ENCODE measurements around the gene GALNT17. TPM values are rescaled to one million over a fixed set of nuclear protein-coding genes. Genes with fewer than 3 reads are reported as not detected.

The GALNT17 gene
- 0.12 TPM in 1 of 2 replicates, not detected in the other for total RNA-seq

DNA sequence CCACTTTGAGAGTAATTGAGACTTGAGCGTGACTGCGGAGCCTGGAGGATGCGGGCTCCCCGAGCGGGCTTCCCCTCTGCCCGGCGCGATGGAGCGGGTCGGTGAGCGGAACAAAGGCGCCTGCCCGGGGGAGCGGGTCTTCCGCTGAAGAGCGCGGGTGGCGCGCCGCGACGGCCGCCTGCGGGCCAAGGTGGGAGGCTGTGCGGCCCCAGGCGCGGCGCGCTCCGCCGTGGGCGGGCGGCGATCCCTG is at the start of gene GALNT17:
GALNT17 (plus strand) TSS at position 18 of the 250 bp plus-strand sequence.
- DNase-seq (ENCODE audit: low read depth): no peak
- peak within 1 kb of the TSS; percentile 16 for H3K4me3 ChIP-seq (ENCODE audit: low read depth, low read length)
- TF ChIP-seq, protein P1, sequence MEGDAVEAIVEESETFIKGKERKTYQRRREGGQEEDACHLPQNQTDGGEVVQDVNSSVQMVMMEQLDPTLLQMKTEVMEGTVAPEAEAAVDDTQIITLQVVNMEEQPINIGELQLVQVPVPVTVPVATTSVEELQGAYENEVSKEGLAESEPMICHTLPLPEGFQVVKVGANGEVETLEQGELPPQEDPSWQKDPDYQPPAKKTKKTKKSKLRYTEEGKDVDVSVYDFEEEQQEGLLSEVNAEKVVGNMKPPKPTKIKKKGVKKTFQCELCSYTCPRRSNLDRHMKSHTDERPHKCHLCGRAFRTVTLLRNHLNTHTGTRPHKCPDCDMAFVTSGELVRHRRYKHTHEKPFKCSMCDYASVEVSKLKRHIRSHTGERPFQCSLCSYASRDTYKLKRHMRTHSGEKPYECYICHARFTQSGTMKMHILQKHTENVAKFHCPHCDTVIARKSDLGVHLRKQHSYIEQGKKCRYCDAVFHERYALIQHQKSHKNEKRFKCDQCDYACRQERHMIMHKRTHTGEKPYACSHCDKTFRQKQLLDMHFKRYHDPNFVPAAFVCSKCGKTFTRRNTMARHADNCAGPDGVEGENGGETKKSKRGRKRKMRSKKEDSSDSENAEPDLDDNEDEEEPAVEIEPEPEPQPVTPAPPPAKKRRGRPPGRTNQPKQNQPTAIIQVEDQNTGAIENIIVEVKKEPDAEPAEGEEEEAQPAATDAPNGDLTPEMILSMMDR (conservative IDR thresholded peaks at IDR 0.05; ENCODE audit: low read depth, low read length): no peak

DNA sequence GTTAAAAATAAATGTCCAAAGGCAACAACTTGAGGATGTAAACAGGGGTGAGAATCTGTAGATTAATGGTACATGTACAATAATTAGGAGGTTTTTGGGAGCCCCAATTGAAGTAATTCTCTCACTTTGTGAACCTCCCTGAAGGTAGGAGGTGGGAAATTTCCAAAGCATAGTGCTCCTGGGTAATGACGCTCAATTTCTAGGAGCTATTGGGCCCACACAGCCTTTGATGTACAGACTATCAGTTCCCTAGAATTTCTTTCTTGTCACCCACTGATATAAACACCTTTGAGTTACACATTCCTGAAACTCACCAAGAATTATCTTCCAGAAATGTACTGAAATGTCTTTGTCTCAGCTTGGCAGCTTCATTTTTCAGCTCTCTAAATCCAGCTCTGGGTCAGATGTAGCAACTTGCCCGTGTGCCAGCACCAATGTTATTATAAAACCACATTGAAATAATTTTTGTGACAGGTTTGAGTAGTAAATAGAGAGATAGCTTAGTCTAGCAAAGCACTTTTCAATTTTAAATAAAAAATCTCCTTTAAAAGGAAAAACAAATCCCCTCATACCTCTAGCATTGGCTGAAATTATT is 36.6 kb upstream of the GALNT17 start:
- DNase-seq (ENCODE audit: low read depth): no peak
- H3K4me3 ChIP-seq (ENCODE audit: low read depth, low read length): no peak overlapping the region
- TF ChIP-seq, protein P1 (conservative IDR thresholded peaks at IDR 0.05; ENCODE audit: low read depth, low read length): no peak

DNA sequence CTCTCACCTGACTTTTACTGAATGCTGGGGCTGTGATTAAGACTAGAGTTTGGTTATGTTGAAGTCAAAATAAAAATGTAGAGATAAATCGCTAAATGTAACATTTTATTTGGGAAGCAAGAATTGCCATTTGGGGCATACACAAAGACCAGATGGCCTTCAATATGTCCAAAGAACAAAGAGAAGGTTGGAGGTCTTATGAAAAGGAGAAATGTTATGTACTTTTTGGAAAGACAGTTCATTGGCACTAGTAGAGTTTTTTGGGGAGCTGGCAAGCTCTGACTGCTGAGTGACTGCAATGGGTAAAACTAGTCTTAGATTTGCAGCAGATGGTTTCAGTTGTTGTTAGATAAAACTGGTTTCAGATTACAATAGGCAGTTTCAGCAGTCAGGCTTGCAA is 35.6 kb upstream of the GALNT17 start:
- H3K4me3 ChIP-seq (ENCODE audit: low read depth, low read length): no peak overlapping the region
- no peak for DNase-seq (ENCODE audit: low read depth)
- TF ChIP-seq, protein P1 (conservative IDR thresholded peaks at IDR 0.05; ENCODE audit: low read depth, low read length): no peak

DNA sequence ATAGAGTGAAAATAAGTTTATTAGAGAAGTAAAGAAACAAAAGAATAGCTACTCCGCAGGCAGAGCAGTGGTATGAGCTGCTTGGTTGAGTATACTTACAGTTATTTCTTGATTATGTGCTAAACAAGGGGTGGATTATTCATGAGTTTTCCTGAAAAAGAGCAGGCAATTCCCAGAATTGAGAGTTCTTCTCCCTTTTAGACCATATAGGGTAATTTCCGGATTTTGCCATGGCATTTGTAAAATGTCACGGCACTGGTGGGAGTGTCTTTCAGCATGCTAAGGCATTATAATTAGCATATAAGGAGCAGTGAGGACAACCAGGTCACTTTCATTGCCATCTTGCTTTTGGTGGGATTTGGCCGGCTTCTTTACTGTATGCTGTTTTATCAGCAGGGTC is 25.7 kb upstream of the GALNT17 start:
- DNase-seq (ENCODE audit: low read depth): no peak
- TF ChIP-seq, protein P1 (conservative IDR thresholded peaks at IDR 0.05; ENCODE audit: low read depth, low read length): no peak
- H3K4me3 ChIP-seq (ENCODE audit: low read depth, low read length): no peak overlapping the region

DNA sequence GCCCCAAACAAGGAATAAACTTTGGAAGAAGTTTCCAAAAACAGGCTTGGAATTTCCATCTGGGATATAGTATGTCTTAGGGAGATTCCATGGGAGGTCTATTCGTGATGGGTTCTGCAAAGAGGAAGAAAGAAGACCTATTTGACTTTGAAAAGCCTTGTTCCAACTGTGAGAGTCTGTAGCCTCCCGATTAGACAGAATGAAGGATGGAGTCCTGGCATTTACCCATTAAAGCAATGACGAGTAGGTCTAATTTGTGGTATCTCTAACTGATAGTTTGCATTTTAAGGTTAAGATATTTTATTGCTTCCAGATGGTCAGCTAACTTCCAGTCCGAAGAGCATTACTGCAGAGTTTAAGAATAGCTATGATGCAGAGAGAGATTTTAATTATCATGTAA is 19.5 kb upstream of the GALNT17 start:
- TF ChIP-seq, protein P1 (conservative IDR thresholded peaks at IDR 0.05; ENCODE audit: low read depth, low read length): no peak
- H3K4me3 ChIP-seq (ENCODE audit: low read depth, low read length): no peak overlapping the region
- no peak for DNase-seq (ENCODE audit: low read depth)

DNA sequence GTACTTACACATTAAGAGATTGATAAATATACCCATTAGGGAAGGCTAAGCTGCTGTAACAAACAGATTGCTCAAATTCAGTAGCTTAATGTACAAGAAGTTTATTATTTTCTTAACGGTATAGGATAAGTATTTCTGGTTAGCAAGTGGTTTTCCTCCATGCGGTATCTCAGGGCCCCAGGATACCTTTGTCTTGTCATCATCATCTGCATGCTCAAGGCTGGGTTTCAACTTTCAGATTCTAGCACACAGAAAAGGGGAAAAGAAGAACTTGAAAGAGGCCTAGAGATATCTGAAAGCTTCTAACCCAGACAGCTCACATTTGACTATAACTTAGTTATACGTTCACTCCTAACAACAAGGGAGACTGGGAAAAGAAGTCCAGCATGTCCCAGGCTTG is 11.8 kb upstream of the GALNT17 start:
- TF ChIP-seq, protein P1 (conservative IDR thresholded peaks at IDR 0.05; ENCODE audit: low read depth, low read length): no peak
- no peak for DNase-seq (ENCODE audit: low read depth)
- H3K4me3 ChIP-seq (ENCODE audit: low read depth, low read length): no peak overlapping the region

DNA sequence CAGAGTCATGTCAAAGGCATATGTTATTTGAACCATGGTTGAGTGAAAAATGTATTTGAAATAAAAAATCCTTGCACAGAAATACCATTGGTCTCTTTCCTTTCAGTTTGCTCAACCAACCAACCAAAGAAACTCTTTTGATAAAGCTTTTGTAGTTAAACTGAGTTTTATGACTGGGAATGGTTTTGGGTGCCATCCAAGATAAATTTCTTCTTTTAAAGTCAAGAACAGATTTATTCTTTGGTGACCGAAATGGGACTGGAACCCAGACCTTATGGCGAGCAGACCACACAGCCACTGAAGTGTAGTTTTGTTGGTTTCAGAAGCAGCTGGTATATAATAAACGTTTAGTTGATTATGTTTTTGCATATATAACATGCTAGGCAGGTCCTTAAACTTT is 2.8 kb upstream of the GALNT17 start:
- H3K4me3 ChIP-seq (ENCODE audit: low read depth, low read length): no peak overlapping the region
- TF ChIP-seq, protein P1 (conservative IDR thresholded peaks at IDR 0.05; ENCODE audit: low read depth, low read length): no peak
- no peak for DNase-seq (ENCODE audit: low read depth)
